ENCODE results near the gene CYP2S1. TPM values are rescaled to one million over a fixed set of nuclear protein-coding genes. Genes with fewer than 3 reads are reported as not detected.
A peak's percentile ranks its signal among the peaks of the same experiment; 100 is the strongest.

The CYP2S1 gene
- total and polyA plus RNA-seq, 2 experiments from 2014 or later: 130 to 315 TPM

DNA sequence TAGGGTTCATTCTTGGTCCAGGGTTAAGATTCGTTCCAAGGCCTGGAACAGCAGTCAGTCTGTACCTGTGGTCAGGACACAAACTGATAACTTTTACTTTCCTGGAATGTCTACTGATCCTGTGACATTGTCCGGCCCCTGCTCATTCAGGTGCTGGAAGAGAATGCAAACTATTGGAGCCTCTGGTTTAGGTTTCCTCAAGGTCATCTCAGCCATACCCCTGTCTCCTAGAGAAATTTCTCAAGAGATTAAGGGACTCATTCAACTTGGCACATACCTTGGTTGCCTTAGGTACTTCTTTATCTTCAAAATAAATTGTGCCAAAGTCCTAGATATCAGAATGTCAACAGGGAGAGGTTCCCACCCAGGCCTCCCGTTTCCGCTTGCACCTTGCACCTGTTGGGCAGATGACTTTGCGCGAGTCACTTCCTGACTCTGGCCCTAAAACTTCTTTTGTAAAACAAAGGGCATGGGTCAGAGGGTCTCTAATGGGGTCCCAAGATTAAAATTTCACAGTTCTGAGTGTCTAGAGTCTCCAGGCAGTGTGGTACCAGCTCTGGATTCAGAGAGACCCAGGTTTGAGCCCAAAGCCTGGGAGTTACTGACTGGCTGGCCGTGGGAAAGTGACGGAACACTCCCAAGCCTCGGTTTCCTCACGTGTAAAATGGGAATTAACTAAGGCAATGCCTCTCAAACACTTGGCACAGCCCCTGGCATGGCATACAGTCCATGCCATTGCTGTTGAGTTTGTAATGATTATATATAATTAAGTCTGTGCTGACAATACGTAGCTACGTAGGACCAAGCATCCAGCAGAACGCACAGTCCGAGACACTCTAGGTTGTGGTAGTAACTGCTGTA lies 25.8 kb upstream of the CYP2S1 start:
- DNase-seq (ENCODE audit: low spot score): no peak
- Histone ChIP-seq H3K4me2 (no peak overlapping the region), H3K4me1 (ENCODE audit: insufficient read depth) (0 out of 2 replicates have a peak, but pooled peaks cover 7% of the 10 kb centered on the region), H3K4me3 (no peak overlapping the region), H3K27me3 (ENCODE audit: insufficient read depth) (no peaks in the 10 kb centered on the region), H3K79me2 (replicated peaks; ENCODE audit: insufficient read depth) (no peaks in the 10 kb centered on the region), H3K27ac (ENCODE audit: low read depth) (0 out of 2 replicates have a peak overlapping the region, but pooled peaks have one; percentile 50), H3K36me3 (ENCODE audit: insufficient read depth) (no peaks in the 10 kb centered on the region), H3K9me2 (ENCODE audit: insufficient read depth) (no peaks in the 10 kb centered on the region), H2AFZ (no peak overlapping the region), H3F3A (replicated peaks; ENCODE audit: low read depth) (no peaks in the 10 kb centered on the region), H4K20me1 (replicated peaks; ENCODE audit: insufficient read depth) (no peaks in the 10 kb centered on the region)
- no peak for ATAC-seq
- TF ChIP-seq JUNB (IDR thresholded peaks at IDR 0.05; ENCODE audit: unreplicated experiment) (no peak), ZNF331 (CRISPR knock-in tag; IDR thresholded peaks at IDR 0.05; ENCODE audit: low read depth) (no peak), EZH2phosphoT487 (IDR thresholded peaks at IDR 0.05; ENCODE audit: unreplicated experiment) (no peak), ZNF114 (CRISPR knock-in tag; IDR thresholded peaks at IDR 0.05) (no peak), NANOG (IDR thresholded peaks at IDR 0.05; ENCODE audit: borderline replicate concordance) (no peak), EZH2 (IDR thresholded peaks at IDR 0.05; ENCODE audit: low read depth, unreplicated experiment) (no peak), CREB1 (CRISPR knock-in tag; IDR thresholded peaks at IDR 0.05; ENCODE audit: low read depth) (no peak), POLR2AphosphoS5 (IDR thresholded peaks at IDR 0.05; ENCODE audit: low read depth) (no peak), STAT1 (IDR thresholded peaks at IDR 0.05; ENCODE audit: unreplicated experiment) (no peak), CTCF (conservative IDR thresholded peaks at IDR 0.05; ENCODE audit: low read depth in 2 of 2) (no peak)
- TF ChIP-seq, protein P1, sequence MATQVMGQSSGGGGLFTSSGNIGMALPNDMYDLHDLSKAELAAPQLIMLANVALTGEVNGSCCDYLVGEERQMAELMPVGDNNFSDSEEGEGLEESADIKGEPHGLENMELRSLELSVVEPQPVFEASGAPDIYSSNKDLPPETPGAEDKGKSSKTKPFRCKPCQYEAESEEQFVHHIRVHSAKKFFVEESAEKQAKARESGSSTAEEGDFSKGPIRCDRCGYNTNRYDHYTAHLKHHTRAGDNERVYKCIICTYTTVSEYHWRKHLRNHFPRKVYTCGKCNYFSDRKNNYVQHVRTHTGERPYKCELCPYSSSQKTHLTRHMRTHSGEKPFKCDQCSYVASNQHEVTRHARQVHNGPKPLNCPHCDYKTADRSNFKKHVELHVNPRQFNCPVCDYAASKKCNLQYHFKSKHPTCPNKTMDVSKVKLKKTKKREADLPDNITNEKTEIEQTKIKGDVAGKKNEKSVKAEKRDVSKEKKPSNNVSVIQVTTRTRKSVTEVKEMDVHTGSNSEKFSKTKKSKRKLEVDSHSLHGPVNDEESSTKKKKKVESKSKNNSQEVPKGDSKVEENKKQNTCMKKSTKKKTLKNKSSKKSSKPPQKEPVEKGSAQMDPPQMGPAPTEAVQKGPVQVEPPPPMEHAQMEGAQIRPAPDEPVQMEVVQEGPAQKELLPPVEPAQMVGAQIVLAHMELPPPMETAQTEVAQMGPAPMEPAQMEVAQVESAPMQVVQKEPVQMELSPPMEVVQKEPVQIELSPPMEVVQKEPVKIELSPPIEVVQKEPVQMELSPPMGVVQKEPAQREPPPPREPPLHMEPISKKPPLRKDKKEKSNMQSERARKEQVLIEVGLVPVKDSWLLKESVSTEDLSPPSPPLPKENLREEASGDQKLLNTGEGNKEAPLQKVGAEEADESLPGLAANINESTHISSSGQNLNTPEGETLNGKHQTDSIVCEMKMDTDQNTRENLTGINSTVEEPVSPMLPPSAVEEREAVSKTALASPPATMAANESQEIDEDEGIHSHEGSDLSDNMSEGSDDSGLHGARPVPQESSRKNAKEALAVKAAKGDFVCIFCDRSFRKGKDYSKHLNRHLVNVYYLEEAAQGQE (IDR thresholded peaks at IDR 0.05; ENCODE audit: unreplicated experiment): no peak
- TF ChIP-seq, protein P2, sequence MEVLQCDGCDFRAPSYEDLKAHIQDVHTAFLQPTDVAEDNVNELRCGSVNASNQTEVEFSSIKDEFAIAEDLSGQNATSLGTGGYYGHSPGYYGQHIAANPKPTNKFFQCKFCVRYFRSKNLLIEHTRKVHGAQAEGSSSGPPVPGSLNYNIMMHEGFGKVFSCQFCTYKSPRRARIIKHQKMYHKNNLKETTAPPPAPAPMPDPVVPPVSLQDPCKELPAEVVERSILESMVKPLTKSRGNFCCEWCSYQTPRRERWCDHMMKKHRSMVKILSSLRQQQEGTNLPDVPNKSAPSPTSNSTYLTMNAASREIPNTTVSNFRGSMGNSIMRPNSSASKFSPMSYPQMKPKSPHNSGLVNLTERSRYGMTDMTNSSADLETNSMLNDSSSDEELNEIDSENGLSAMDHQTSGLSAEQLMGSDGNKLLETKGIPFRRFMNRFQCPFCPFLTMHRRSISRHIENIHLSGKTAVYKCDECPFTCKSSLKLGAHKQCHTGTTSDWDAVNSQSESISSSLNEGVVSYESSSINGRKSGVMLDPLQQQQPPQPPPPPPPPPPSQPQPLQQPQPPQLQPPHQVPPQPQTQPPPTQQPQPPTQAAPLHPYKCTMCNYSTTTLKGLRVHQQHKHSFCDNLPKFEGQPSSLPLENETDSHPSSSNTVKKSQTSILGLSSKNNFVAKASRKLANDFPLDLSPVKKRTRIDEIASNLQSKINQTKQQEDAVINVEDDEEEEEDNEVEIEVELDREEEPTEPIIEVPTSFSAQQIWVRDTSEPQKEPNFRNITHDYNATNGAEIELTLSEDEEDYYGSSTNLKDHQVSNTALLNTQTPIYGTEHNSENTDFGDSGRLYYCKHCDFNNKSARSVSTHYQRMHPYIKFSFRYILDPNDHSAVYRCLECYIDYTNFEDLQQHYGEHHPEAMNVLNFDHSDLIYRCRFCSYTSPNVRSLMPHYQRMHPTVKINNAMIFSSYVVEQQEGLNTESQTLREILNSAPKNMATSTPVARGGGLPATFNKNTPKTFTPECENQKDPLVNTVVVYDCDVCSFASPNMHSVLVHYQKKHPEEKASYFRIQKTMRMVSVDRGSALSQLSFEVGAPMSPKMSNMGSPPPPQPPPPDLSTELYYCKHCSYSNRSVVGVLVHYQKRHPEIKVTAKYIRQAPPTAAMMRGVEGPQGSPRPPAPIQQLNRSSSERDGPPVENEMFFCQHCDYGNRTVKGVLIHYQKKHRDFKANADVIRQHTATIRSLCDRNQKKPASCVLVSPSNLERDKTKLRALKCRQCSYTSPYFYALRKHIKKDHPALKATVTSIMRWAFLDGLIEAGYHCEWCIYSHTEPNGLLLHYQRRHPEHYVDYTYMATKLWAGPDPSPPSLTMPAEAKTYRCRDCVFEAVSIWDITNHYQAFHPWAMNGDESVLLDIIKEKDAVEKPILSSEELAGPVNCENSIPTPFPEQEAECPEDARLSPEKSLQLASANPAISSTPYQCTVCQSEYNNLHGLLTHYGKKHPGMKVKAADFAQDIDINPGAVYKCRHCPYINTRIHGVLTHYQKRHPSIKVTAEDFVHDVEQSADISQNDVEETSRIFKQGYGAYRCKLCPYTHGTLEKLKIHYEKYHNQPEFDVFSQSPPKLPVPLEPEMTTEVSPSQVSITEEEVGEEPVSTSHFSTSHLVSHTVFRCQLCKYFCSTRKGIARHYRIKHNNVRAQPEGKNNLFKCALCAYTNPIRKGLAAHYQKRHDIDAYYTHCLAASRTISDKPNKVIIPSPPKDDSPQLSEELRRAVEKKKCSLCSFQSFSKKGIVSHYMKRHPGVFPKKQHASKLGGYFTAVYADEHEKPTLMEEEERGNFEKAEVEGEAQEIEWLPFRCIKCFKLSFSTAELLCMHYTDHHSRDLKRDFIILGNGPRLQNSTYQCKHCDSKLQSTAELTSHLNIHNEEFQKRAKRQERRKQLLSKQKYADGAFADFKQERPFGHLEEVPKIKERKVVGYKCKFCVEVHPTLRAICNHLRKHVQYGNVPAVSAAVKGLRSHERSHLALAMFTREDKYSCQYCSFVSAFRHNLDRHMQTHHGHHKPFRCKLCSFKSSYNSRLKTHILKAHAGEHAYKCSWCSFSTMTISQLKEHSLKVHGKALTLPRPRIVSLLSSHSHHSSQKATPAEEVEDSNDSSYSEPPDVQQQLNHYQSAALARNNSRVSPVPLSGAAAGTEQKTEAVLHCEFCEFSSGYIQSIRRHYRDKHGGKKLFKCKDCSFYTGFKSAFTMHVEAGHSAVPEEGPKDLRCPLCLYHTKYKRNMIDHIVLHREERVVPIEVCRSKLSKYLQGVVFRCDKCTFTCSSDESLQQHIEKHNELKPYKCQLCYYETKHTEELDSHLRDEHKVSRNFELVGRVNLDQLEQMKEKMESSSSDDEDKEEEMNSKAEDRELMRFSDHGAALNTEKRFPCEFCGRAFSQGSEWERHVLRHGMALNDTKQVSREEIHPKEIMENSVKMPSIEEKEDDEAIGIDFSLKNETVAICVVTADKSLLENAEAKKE (CRISPR knock-in tag; IDR thresholded peaks at IDR 0.05): no peak
- TF ChIP-seq, protein P3, sequence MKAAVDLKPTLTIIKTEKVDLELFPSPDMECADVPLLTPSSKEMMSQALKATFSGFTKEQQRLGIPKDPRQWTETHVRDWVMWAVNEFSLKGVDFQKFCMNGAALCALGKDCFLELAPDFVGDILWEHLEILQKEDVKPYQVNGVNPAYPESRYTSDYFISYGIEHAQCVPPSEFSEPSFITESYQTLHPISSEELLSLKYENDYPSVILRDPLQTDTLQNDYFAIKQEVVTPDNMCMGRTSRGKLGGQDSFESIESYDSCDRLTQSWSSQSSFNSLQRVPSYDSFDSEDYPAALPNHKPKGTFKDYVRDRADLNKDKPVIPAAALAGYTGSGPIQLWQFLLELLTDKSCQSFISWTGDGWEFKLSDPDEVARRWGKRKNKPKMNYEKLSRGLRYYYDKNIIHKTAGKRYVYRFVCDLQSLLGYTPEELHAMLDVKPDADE (IDR thresholded peaks at IDR 0.05): no peak
- Mint-ChIP-seq H3K4me1 (peaks cover 7% of the 10 kb centered on the region; the same call in 1 of the 3 replicates), H3K36me3 (ENCODE audit: low read depth) (peaks cover 5% of the 10 kb centered on the region; the same call in 1 of the 3 replicates), H3K27me3 (ENCODE audit: insufficient read depth, low read depth, poor library complexity) (peaks cover 1% of the 10 kb centered on the region), H3K9me3 (no peaks in the 10 kb centered on the region), H3K4me3 (no peak overlapping the region), H3K27ac (no peak overlapping the region)

All from GM23338 (cell line).